LNCaP clone FGC (cell line): ENCODE results near the gene SLC16A1.

Source experiments
- DNase-seq: peaks from one replicate; pipeline ENCODE4 v3.0.0-alpha.2; 2011; ENCODE audit warnings: low read depth
- H3K4me3 ChIP-seq: 2 replicates; pipeline ENCODE4 v1.5.1; 2011; ENCODE audit warnings: mild to moderate bottlenecking, low read depth, low read length, control low read depth
- TF ChIP-seq, protein P1 (sequence below): IDR thresholded peaks from 2 replicates; pipeline ENCODE4 v1.5.1; 2012; ENCODE audit warnings: mild to moderate bottlenecking; ENCODE audit not compliant: control insufficient read depth, insufficient read depth; ENCODE audit errors: extremely low read depth

Gene SLC16A1

DNA sequence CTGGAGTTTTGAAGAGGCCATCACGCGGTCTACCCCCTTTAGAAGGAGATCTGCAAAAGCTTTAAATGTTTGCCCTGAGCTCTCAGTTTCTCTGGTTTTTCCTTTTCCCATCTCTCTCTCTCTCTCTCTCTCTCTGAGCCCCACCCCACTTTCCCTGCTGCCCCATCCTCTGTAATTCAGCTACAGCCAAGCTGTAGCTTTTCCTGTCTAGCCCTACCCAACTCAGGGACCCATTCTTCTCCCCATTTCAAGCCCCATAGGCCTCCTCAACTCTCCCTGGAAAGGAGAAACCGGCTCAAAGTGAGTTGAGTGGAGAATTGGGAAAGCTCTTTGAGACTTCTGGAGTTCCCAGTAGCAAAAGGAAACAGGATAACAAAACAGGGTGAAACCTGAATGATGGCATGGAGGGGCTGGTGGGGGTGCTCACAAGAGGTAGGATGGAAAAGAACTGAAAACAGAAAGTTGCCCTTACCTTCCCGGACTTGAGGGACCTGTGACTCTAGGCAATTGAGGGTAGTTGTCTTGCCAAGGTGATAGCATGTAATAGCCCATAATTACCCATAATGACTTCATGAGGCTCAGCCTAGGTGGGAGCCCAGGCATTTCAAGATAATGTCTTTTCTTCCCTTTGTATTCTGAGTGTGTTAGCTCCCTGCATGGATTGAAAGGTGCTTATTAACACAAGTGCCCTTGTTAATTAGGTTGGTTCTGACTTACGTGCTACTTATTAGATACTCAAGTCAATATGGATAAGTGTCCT lies 84.9 kb downstream of the SLC16A1 start:
- DNase-seq = no peak
- H3K4me3 ChIP-seq = no peak overlapping the region

DNA sequence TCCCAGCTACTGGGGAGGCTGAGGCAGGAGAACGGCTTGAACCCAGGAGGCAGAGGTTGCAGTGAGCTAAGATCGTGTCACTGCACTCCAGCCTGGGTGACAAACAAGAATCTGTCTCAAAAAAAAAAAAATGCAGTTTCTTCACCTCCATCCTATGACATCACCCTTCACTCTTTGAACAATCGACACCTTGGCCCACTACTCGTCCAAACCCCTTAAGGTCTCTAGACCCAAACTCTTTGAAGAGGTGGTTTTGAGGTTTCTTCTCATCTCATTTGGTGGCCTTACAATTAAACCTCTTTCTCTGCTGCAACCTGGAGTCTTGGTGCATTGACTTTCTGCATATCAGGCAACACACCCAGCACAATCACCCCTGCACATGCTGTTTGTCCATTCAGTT lies 86.1 kb downstream of the SLC16A1 start:
- DNase-seq = no peak
- TF ChIP-seq, protein P1, sequence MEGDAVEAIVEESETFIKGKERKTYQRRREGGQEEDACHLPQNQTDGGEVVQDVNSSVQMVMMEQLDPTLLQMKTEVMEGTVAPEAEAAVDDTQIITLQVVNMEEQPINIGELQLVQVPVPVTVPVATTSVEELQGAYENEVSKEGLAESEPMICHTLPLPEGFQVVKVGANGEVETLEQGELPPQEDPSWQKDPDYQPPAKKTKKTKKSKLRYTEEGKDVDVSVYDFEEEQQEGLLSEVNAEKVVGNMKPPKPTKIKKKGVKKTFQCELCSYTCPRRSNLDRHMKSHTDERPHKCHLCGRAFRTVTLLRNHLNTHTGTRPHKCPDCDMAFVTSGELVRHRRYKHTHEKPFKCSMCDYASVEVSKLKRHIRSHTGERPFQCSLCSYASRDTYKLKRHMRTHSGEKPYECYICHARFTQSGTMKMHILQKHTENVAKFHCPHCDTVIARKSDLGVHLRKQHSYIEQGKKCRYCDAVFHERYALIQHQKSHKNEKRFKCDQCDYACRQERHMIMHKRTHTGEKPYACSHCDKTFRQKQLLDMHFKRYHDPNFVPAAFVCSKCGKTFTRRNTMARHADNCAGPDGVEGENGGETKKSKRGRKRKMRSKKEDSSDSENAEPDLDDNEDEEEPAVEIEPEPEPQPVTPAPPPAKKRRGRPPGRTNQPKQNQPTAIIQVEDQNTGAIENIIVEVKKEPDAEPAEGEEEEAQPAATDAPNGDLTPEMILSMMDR = no peak
- no peak overlapping the region for H3K4me3 ChIP-seq

More for the DNA sequence above, 84.9 kb downstream of the SLC16A1 start:
- TF ChIP-seq, protein P1 = no peak

DNA sequence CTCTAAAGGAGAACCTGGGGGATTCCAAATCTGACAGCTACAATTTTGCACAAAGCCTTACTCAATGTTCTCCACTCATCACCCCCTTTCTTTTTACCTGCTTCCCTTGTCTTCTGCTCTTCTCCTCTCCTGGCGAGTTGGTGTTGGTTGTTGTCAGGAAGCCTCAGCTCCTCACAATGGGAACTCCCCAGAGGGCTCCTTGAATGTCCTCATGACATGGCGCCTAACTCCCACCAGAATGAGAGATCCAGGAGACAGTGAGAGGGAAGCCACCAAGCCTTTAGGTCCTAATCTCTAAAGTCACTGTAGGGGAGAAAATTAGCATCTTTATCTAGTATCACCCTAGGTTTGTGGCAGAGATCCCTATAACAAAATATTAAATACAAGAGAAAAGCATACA lies 87.8 kb downstream of the SLC16A1 start:
- H3K4me3 ChIP-seq = no peak overlapping the region
- TF ChIP-seq, protein P1 = no peak
- DNase-seq = no peak

- H3K4me3 ChIP-seq = no peak overlapping the region
- TF ChIP-seq, protein P1 = no peak
- DNase-seq = no peak
These were observed 89.0 kb downstream of the SLC16A1 start for GRCh38 chr1:112866981-112867380.

GRCh38 chr1:112866151-112866550 lies 89.8 kb downstream of the SLC16A1 start:
- H3K4me3 ChIP-seq = no peak overlapping the region
- TF ChIP-seq, protein P1 = no peak
- no peak for DNase-seq

DNA sequence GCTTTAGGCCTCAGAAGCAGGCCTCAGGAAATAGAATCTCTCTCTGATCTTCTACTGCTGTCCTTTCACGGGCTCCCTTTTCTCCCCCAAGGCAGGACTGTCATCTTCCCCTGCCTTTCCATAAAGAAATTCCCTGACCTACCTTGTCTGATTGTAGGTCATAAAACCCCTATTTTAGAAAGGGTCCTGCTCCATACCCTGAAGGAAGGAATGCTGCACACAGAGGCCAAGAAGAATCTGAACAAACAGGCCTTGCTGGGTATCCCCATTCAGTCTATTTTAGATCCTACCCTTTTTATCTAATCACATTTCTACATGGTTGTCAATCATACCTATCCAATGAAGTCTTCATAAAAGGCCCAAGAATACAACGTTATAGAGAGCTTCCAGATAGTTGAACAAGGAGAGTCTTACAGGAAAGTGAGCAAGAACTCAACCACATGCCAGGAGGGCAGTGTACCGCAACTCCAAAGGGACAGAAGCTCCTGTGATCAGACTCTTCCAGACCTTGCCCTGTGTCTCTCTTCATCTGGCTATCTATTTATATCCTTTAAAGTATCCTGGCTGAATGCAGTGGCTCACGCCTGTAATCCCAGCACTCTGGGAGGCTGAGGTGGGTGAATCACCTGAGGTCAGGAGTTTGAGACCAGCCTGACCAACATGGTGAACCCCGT lies 93.1 kb downstream of the SLC16A1 start:
- no peak for DNase-seq
- H3K4me3 ChIP-seq = no peak overlapping the region
- TF ChIP-seq, protein P1 = no peak
